ENCODE results near the gene RPS2. TPM values are rescaled to one million over a fixed set of nuclear protein-coding genes. Genes with fewer than 3 reads are reported as not detected.
"Not testable (repeated sequence)": the region's sequence is repeated elsewhere in the genome, so short reads cannot be mapped to it uniquely, and the experiment has no call there.

RPS2 gene
- total and polyA plus RNA-seq, 4 donors, result 682 to 1,957 (median 1,591) TPM

- H3K27ac ChIP-seq (ENCODE audit: low read depth, low read length); H3K4me3 ChIP-seq (ENCODE audit: low read depth, low read length); DNase-seq (ENCODE audit: low read depth in 4 of 6, low spot score in 6 of 6); H3K27me3 ChIP-seq (ENCODE audit: control insufficient read depth, insufficient read depth, low read length); H3K9me3 ChIP-seq (ENCODE audit: control insufficient read depth, insufficient read depth, low read length): not testable (repeated sequence)
- whole genome bisulfite sequencing (ENCODE audit: insufficient coverage), result 61% methylated on average over 30 of the region's 30 CpGs
- H3K4me1 ChIP-seq (ENCODE audit: control insufficient read depth, insufficient read depth, low read length), result peaks cover 31% of the 10 kb centered on the region
- peaks cover 16% of the 10 kb centered on the region for H3K36me3 ChIP-seq (ENCODE audit: control insufficient read depth, insufficient read depth, low read length)
Observed at GRCh38 chr16:1958143-1958491, 6.5 kb downstream of the RPS2 start.

- WGBS (ENCODE audit: insufficient coverage), result 92% methylated on average over 18 of the region's 22 CpGs
- Histone ChIP-seq H3K4me1 (ENCODE audit: control insufficient read depth, insufficient read depth, low read length) (peaks cover 26% of the 10 kb centered on the region), H3K36me3 (ENCODE audit: control insufficient read depth, insufficient read depth, low read length) (peaks cover 11% of the 10 kb centered on the region)
Observed at GRCh38 chr16:1957434-1958142, 7.0 kb downstream of the RPS2 start.

GRCh38 chr16:1953734-1954133 lies 10.9 kb downstream of the RPS2 start:
- Histone ChIP-seq H3K27me3 (ENCODE audit: control insufficient read depth, insufficient read depth, low read length) (no peaks in the 10 kb centered on the region), H3K4me3 (ENCODE audit: low read depth, low read length) (no peak overlapping the region), H3K4me1 (ENCODE audit: control insufficient read depth, insufficient read depth, low read length) (peaks cover 2% of the 10 kb centered on the region), H3K9me3 (ENCODE audit: control insufficient read depth, insufficient read depth, low read length) (no peaks in the 10 kb centered on the region), H3K36me3 (ENCODE audit: control insufficient read depth, insufficient read depth, low read length) (no peaks in the 10 kb centered on the region), H3K27ac (ENCODE audit: low read depth, low read length) (no peak overlapping the region)
- 92% methylated on average over 19 of the region's 22 CpGs for WGBS (ENCODE audit: insufficient coverage)
- no peak for DNase-seq (ENCODE audit: low read depth in 4 of 6, low spot score in 6 of 6)

More at GRCh38 chr16:1957434-1958142, 7.0 kb downstream of the RPS2 start:
- H3K27me3 ChIP-seq (ENCODE audit: control insufficient read depth, insufficient read depth, low read length); H3K4me3 ChIP-seq (ENCODE audit: low read depth, low read length); H3K27ac ChIP-seq (ENCODE audit: low read depth, low read length); DNase-seq (ENCODE audit: low read depth in 4 of 6, low spot score in 6 of 6); H3K9me3 ChIP-seq (ENCODE audit: control insufficient read depth, insufficient read depth, low read length): not testable (repeated sequence)

GRCh38 chr16:1950559-1950958 lies 14.1 kb downstream of the RPS2 start:
- Histone ChIP-seq H3K9me3 (ENCODE audit: control insufficient read depth, insufficient read depth, low read length) (no peaks in the 10 kb centered on the region), H3K4me3 (ENCODE audit: low read depth, low read length) (no peak overlapping the region), H3K27ac (ENCODE audit: low read depth, low read length) (no peak overlapping the region), H3K27me3 (ENCODE audit: control insufficient read depth, insufficient read depth, low read length) (no peaks in the 10 kb centered on the region), H3K36me3 (ENCODE audit: control insufficient read depth, insufficient read depth, low read length) (peaks cover 3% of the 10 kb centered on the region), H3K4me1 (ENCODE audit: control insufficient read depth, insufficient read depth, low read length) (no peaks in the 10 kb centered on the region)
- no peak for DNase-seq (ENCODE audit: low read depth in 4 of 6, low spot score in 6 of 6)
- 87% methylated on average over 19 of the region's 19 CpGs for WGBS (ENCODE audit: insufficient coverage)

- DNase-seq (ENCODE audit: low read depth in 4 of 6, low spot score in 6 of 6), result no peak
- Histone ChIP-seq H3K27me3 (ENCODE audit: control insufficient read depth, insufficient read depth, low read length) (no peaks in the 10 kb centered on the region), H3K9me3 (ENCODE audit: control insufficient read depth, insufficient read depth, low read length) (no peaks in the 10 kb centered on the region), H3K36me3 (ENCODE audit: control insufficient read depth, insufficient read depth, low read length) (peaks cover 3% of the 10 kb centered on the region), H3K27ac (ENCODE audit: low read depth, low read length) (no peak overlapping the region), H3K4me3 (ENCODE audit: low read depth, low read length) (no peak overlapping the region), H3K4me1 (ENCODE audit: control insufficient read depth, insufficient read depth, low read length) (no peaks in the 10 kb centered on the region)
- WGBS (ENCODE audit: insufficient coverage), result 74% methylated on average over 7 of the region's 7 CpGs
Observed at GRCh38 chr16:1950047-1950446, 14.6 kb downstream of the RPS2 start.

GRCh38 chr16:1949507-1949906 lies 15.1 kb downstream of the RPS2 start:
- Histone ChIP-seq H3K4me1 (ENCODE audit: control insufficient read depth, insufficient read depth, low read length) (no peaks in the 10 kb centered on the region), H3K36me3 (ENCODE audit: control insufficient read depth, insufficient read depth, low read length) (peaks cover 3% of the 10 kb centered on the region), H3K9me3 (ENCODE audit: control insufficient read depth, insufficient read depth, low read length) (no peaks in the 10 kb centered on the region), H3K4me3 (ENCODE audit: low read depth, low read length) (no peak overlapping the region), H3K27ac (ENCODE audit: low read depth, low read length) (no peak overlapping the region), H3K27me3 (ENCODE audit: control insufficient read depth, insufficient read depth, low read length) (no peaks in the 10 kb centered on the region)
- no peak for DNase-seq (ENCODE audit: low read depth in 4 of 6, low spot score in 6 of 6)
- WGBS (ENCODE audit: insufficient coverage), result 92% methylated on average over 7 of the region's 11 CpGs

GRCh38 chr16:1947369-1947670 lies 17.3 kb downstream of the RPS2 start:
- Histone ChIP-seq H3K4me1 (ENCODE audit: control insufficient read depth, insufficient read depth, low read length) (peaks cover 12% of the 10 kb centered on the region), H3K27me3 (ENCODE audit: control insufficient read depth, insufficient read depth, low read length) (no peaks in the 10 kb centered on the region), H3K9me3 (ENCODE audit: control insufficient read depth, insufficient read depth, low read length) (no peaks in the 10 kb centered on the region), H3K4me3 (ENCODE audit: low read depth, low read length) (no peak overlapping the region), H3K36me3 (ENCODE audit: control insufficient read depth, insufficient read depth, low read length) (peaks cover 3% of the 10 kb centered on the region), H3K27ac (ENCODE audit: low read depth, low read length) (no peak overlapping the region)
- WGBS (ENCODE audit: insufficient coverage), result 92% methylated on average over 9 of the region's 9 CpGs
- DNase-seq (ENCODE audit: low read depth in 4 of 6, low spot score in 6 of 6), result no peak

- H3K4me1 ChIP-seq (ENCODE audit: control insufficient read depth, insufficient read depth, low read length), result peaks cover 18% of the 10 kb centered on the region
- WGBS (ENCODE audit: insufficient coverage), result 80% methylated on average over 38 of the region's 38 CpGs
- H3K27me3 ChIP-seq (ENCODE audit: control insufficient read depth, insufficient read depth, low read length), result no peaks in the 10 kb centered on the region
- H3K4me3 ChIP-seq (ENCODE audit: low read depth, low read length), result no peak overlapping the region
- H3K9me3 ChIP-seq (ENCODE audit: control insufficient read depth, insufficient read depth, low read length), result no peaks in the 10 kb centered on the region
- H3K36me3 ChIP-seq (ENCODE audit: control insufficient read depth, insufficient read depth, low read length), result peaks cover 3% of the 10 kb centered on the region
- DNase-seq (ENCODE audit: low read depth in 4 of 6, low spot score in 6 of 6), result no peak
- H3K27ac ChIP-seq (ENCODE audit: low read depth, low read length), result no peak overlapping the region
Observed at GRCh38 chr16:1946495-1947368, 17.9 kb downstream of the RPS2 start.

- H3K4me1 ChIP-seq (ENCODE audit: control insufficient read depth, insufficient read depth, low read length), result peaks cover 23% of the 10 kb centered on the region
- 83% methylated on average over 13 of the region's 19 CpGs for WGBS (ENCODE audit: insufficient coverage)
- peaks cover 10% of the 10 kb centered on the region for H3K36me3 ChIP-seq (ENCODE audit: control insufficient read depth, insufficient read depth, low read length)
- no peak overlapping the region for H3K27ac ChIP-seq (ENCODE audit: low read depth, low read length)
- no peak for DNase-seq (ENCODE audit: low read depth in 4 of 6, low spot score in 6 of 6)
- no peak overlapping the region for H3K4me3 ChIP-seq (ENCODE audit: low read depth, low read length)
- no peaks in the 10 kb centered on the region for H3K9me3 ChIP-seq (ENCODE audit: control insufficient read depth, insufficient read depth, low read length)
- no peaks in the 10 kb centered on the region for H3K27me3 ChIP-seq (ENCODE audit: control insufficient read depth, insufficient read depth, low read length)
Observed at GRCh38 chr16:1945559-1946391, 18.9 kb downstream of the RPS2 start.

All from spinal cord (tissue), 10 donors.